CD4-positive, CD25-positive, alpha-beta regulatory T cell (primary cell): ENCODE data around the gene PNPLA5. TPM values are rescaled to one million over a fixed set of nuclear protein-coding genes. Genes with fewer than 3 reads are reported as not detected.
"Not testable (repeated sequence)": the region's sequence is repeated elsewhere in the genome, so short reads cannot be mapped to it uniquely, and the experiment has no call there.

ENCODE experiments used
- ATAC-seq, 2 donors: fragments of 150-1000 bp; cut with Tn5 transposase; one replicate each; pipeline ENCODE4 v1.10.0; 2021; ENCODE audit warnings: low read depth in 2 of 2, moderate number of reproducible peaks in 2 of 2, moderate library complexity in 1 of 2
- DNase-seq, 3 donors: peaks; one replicate each; pipeline versions ENCODE4 v3.0.0 to v3.0.0-alpha.2; 2012 to 2022; ENCODE audit warnings: mixed read lengths in 1 of 3
- H3K27ac ChIP-seq: one replicate; pipeline ENCODE4 v1.7.0; 2013; ENCODE audit warnings: mild to moderate bottlenecking, low read length; ENCODE audit not compliant: insufficient read depth, poor library complexity, severe bottlenecking
- H3K27me3 ChIP-seq: one replicate; pipeline ENCODE4 v1.7.0; 2013; ENCODE audit warnings: low read length; ENCODE audit not compliant: control insufficient read depth, insufficient read depth
- H3K36me3 ChIP-seq: one replicate; pipeline ENCODE4 v1.7.0; 2013; ENCODE audit warnings: mild to moderate bottlenecking, low read length, moderate library complexity; ENCODE audit not compliant: control insufficient read depth, insufficient read depth
- H3K4me1 ChIP-seq: 2 replicates; pipeline ENCODE4 v1.7.0; 2013; ENCODE audit warnings: mild to moderate bottlenecking, low read length; ENCODE audit not compliant: insufficient read depth, control insufficient read depth, poor library complexity, severe bottlenecking
- H3K4me3 ChIP-seq: one replicate; pipeline ENCODE4 v1.7.0; 2013; ENCODE audit warnings: low read depth, mild to moderate bottlenecking, low read length, moderate library complexity
- H3K9me3 ChIP-seq, 2 experiments: 1 replicate in 1 of 2; 2 replicates in 1 of 2; pipeline ENCODE4 v1.7.0; 2013; ENCODE audit warnings: low read length in 2 of 2, mild to moderate bottlenecking in 1 of 2, moderate library complexity in 1 of 2; ENCODE audit not compliant: control insufficient read depth in 2 of 2
- H3K27ac Mint-ChIP-seq, 3 donors: one replicate each; pipeline ENCODE4 v1.8.0; 2020 to 2022; ENCODE audit warnings: mild to moderate bottlenecking in 3 of 3, mixed read lengths in 3 of 3, moderate library complexity in 2 of 3
- H3K27me3 Mint-ChIP-seq: one replicate; pipeline ENCODE4 v1.8.0; 2022; ENCODE audit warnings: mild to moderate bottlenecking, mixed read lengths
- H3K36me3 Mint-ChIP-seq: one replicate; pipeline ENCODE4 v1.8.0; 2020; ENCODE audit warnings: mixed read lengths
- H3K4me1 Mint-ChIP-seq, 4 donors: one replicate each; pipeline ENCODE4 v1.8.0; 2020 to 2022; ENCODE audit warnings: mixed read lengths in 4 of 4, mild to moderate bottlenecking in 1 of 4
- H3K4me3 Mint-ChIP-seq, 4 donors: one replicate each; pipeline ENCODE4 v1.8.0; 2020 to 2022; ENCODE audit warnings: mild to moderate bottlenecking in 4 of 4, mixed read lengths in 4 of 4, moderate library complexity in 3 of 4
- H3K9me3 Mint-ChIP-seq, 7 donors: one replicate each; pipeline ENCODE4 v1.8.0; 2020 to 2022; ENCODE audit warnings: mixed read lengths in 7 of 7, mild to moderate bottlenecking in 3 of 7, moderate library complexity in 2 of 7
- polyA plus RNA-seq, 4 donors: library from polyadenylated mRNA; unstranded; fragments of 300-500 nt; fragmentation: Illumina TruSeq; gene quantifications; one replicate each; pipeline ENCODE4 v1.2.3, GENCODE V29; 2021
- total RNA-seq: library from RNA; stranded (reverse); gene quantifications from one replicate; pipeline ENCODE4 v1.2.3, GENCODE V29; 2022

PNPLA5 gene
- total and polyA plus RNA-seq, 5 donors from 2014 or later: not detected

- Histone ChIP-seq H3K4me1 (no peaks in the 10 kb centered on the region), H3K36me3 (no peaks in the 10 kb centered on the region), H3K27ac (no peak overlapping the region), H3K9me3 (no peaks in the 10 kb centered on the region), H3K4me3 (no peak overlapping the region), H3K27me3 (no peaks in the 10 kb centered on the region)
- Mint-ChIP-seq H3K4me3 (no peak overlapping the region), H3K36me3 (no peaks in the 10 kb centered on the region), H3K27me3 (peaks cover 10% of the 10 kb centered on the region), H3K4me1 (no peaks in the 10 kb centered on the region), H3K27ac (no peak overlapping the region), H3K9me3 (peaks cover 0 to 2% (median 0%) of the 10 kb centered on the region in 7 donors)
- DNase-seq: no peak
- no peak for ATAC-seq
These were observed 19.5 kb upstream of the PNPLA5 start for GRCh38 chr22:43911351-43911750.

DNA sequence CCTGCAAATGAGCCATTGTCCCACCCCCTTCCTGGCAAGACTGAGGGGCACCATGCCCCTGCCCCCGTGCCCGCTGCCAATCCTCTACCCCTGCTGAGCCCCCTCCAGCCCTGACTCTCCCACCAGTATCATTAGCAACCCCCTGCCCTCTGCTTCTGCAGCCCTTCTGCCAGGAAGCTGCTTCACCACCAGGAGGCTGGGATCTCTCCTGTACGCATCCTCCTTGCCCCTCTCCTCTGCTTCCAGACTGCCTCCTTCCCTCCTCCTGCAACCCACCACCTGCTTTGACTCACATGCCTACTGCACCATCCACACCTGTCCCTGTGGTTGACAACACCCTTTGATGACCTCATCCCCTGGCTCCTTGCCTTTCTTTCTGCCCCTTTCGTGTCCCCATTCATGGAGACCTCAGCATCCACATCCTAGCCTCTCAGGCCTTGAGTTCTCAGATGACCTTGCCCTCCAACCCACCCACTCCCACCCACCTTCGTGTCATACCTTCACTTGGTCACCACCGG, 18.4 kb upstream of the PNPLA5 start:
- H3K4me1 Mint-ChIP-seq: no peaks in the 10 kb centered on the region

GRCh38 chr22:43909708-43910107, 17.9 kb upstream of the PNPLA5 start:
- no peaks in the 10 kb centered on the region for H3K27me3 ChIP-seq
- ATAC-seq (no peak), DNase-seq (no peak)
- H3K4me3 ChIP-seq: no peak overlapping the region
- Mint-ChIP-seq H3K27ac (no peak overlapping the region), H3K4me1 (no peaks in the 10 kb centered on the region), H3K9me3 (peaks cover 0 to 2% (median 0%) of the 10 kb centered on the region in 7 donors), H3K27me3 (peaks cover 20% of the 10 kb centered on the region), H3K4me3 (no peak overlapping the region), H3K36me3 (no peaks in the 10 kb centered on the region)
- no peak overlapping the region for H3K27ac ChIP-seq
- no peaks in the 10 kb centered on the region for H3K4me1 ChIP-seq
- no peaks in the 10 kb centered on the region for H3K9me3 ChIP-seq
- no peaks in the 10 kb centered on the region for H3K36me3 ChIP-seq

More for the DNA sequence above, 18.4 kb upstream of the PNPLA5 start:
- peaks cover 20% of the 10 kb centered on the region for H3K27me3 Mint-ChIP-seq
- no peak overlapping the region for H3K27ac Mint-ChIP-seq
- H3K9me3 Mint-ChIP-seq: peaks cover 0 to 2% (median 0%) of the 10 kb centered on the region in 7 donors
- Histone ChIP-seq H3K27me3 (no peaks in the 10 kb centered on the region), H3K9me3 (no peaks in the 10 kb centered on the region), H3K36me3 (no peaks in the 10 kb centered on the region), H3K4me3 (no peak overlapping the region), H3K27ac (no peak overlapping the region), H3K4me1 (no peaks in the 10 kb centered on the region)
- DNase-seq: no peak
- H3K36me3 Mint-ChIP-seq: no peaks in the 10 kb centered on the region
- H3K4me3 Mint-ChIP-seq: no peak overlapping the region
- ATAC-seq: no peak

- H3K4me1 ChIP-seq: no peaks in the 10 kb centered on the region
- H3K9me3 ChIP-seq: no peaks in the 10 kb centered on the region
- H3K27me3 Mint-ChIP-seq: peaks cover 27% of the 10 kb centered on the region
- no peak overlapping the region for H3K27ac ChIP-seq
- ATAC-seq (no peak), DNase-seq (no peak)
- H3K27ac Mint-ChIP-seq: peak overlapping the region in 1 of 3 donors; percentile 32
- H3K27me3 ChIP-seq: no peaks in the 10 kb centered on the region
- H3K36me3 ChIP-seq: no peaks in the 10 kb centered on the region
- peaks cover 0 to 2% (median 0%) of the 10 kb centered on the region in 7 donors for H3K9me3 Mint-ChIP-seq
- no peak overlapping the region for H3K4me3 Mint-ChIP-seq
- H3K4me3 ChIP-seq: no peak overlapping the region
- H3K36me3 Mint-ChIP-seq: no peaks in the 10 kb centered on the region
- no peaks in the 10 kb centered on the region for H3K4me1 Mint-ChIP-seq
These were observed 13.9 kb upstream of the PNPLA5 start for GRCh38 chr22:43905681-43906080.

GRCh38 chr22:43904412-43904811, 12.6 kb upstream of the PNPLA5 start:
- not testable (repeated sequence) for H3K27me3 ChIP-seq, H3K4me3 ChIP-seq, H3K4me1 Mint-ChIP-seq, ATAC-seq, H3K36me3 Mint-ChIP-seq, H3K9me3 ChIP-seq, H3K36me3 ChIP-seq, H3K4me1 ChIP-seq, H3K4me3 Mint-ChIP-seq, H3K9me3 Mint-ChIP-seq, H3K27ac ChIP-seq
- peak overlapping the region in 1 of 3 donors; percentile 75 for H3K27ac Mint-ChIP-seq
- DNase-seq: peak in 1 of 3 donors; percentile 16
- H3K27me3 Mint-ChIP-seq: peaks cover 24% of the 10 kb centered on the region

- H3K27ac Mint-ChIP-seq, H3K9me3 ChIP-seq, H3K27ac ChIP-seq, H3K4me3 ChIP-seq, H3K4me3 Mint-ChIP-seq, ATAC-seq, H3K36me3 Mint-ChIP-seq, H3K27me3 ChIP-seq, H3K9me3 Mint-ChIP-seq, H3K4me1 ChIP-seq, H3K36me3 ChIP-seq, H3K4me1 Mint-ChIP-seq, DNase-seq: not testable (repeated sequence)
- peaks cover 31% of the 10 kb centered on the region for H3K27me3 Mint-ChIP-seq
These were observed 11.2 kb upstream of the PNPLA5 start for GRCh38 chr22:43903033-43903432.

- no peak for DNase-seq
- Histone ChIP-seq H3K4me1 (no peaks in the 10 kb centered on the region), H3K36me3 (no peaks in the 10 kb centered on the region), H3K27ac (no peak overlapping the region), H3K27me3 (no peaks in the 10 kb centered on the region), H3K9me3 (no peaks in the 10 kb centered on the region), H3K4me3 (no peak overlapping the region)
- Mint-ChIP-seq H3K27me3 (peaks cover 35% of the 10 kb centered on the region), H3K36me3 (no peaks in the 10 kb centered on the region), H3K9me3 (peaks cover 0 to 2% (median 0%) of the 10 kb centered on the region in 7 donors), H3K4me3 (no peak overlapping the region), H3K4me1 (no peaks in the 10 kb centered on the region), H3K27ac (no peak overlapping the region)
- ATAC-seq: no peak
These were observed 10.3 kb upstream of the PNPLA5 start for GRCh38 chr22:43901976-43902643.

GRCh38 chr22:43900206-43900605, 8.4 kb upstream of the PNPLA5 start:
- H3K4me1 ChIP-seq: no peaks in the 10 kb centered on the region
- no peaks in the 10 kb centered on the region for H3K27me3 ChIP-seq
- no peak overlapping the region for H3K27ac Mint-ChIP-seq
- H3K4me3 Mint-ChIP-seq: no peak overlapping the region
- H3K4me1 Mint-ChIP-seq: no peaks in the 10 kb centered on the region
- H3K27me3 Mint-ChIP-seq: peaks cover 25% of the 10 kb centered on the region
- peaks cover 0 to 2% (median 0%) of the 10 kb centered on the region in 7 donors for H3K9me3 Mint-ChIP-seq
- no peak overlapping the region for H3K4me3 ChIP-seq
- H3K27ac ChIP-seq: no peak overlapping the region
- DNase-seq (no peak), ATAC-seq (no peak)
- H3K36me3 Mint-ChIP-seq: no peaks in the 10 kb centered on the region
- H3K9me3 ChIP-seq: no peaks in the 10 kb centered on the region
- no peaks in the 10 kb centered on the region for H3K36me3 ChIP-seq
